ENCODE measurements around the gene CEP85L. TPM values are rescaled to one million over a fixed set of nuclear protein-coding genes. Genes with fewer than 3 reads are reported as not detected.

CEP85L gene
- total RNA-seq, 1 donor from 2014 or later, result 16.8 TPM

- no peak for TF ChIP-seq CTCF (conservative IDR thresholded peaks at IDR 0.05)
- DNase-seq (ENCODE audit: low read depth, low spot score), result no peak
- Mint-ChIP-seq H3K4me3 (no peak overlapping the region), H3K9me3 (peaks cover 9% of the 10 kb centered on the region), H3K27ac (ENCODE audit: unreplicated experiment) (no peak overlapping the region), H3K4me1 (peaks cover 5% of the 10 kb centered on the region), H3K36me3 (ENCODE audit: low read depth) (peaks cover 28% of the 10 kb centered on the region), H3K27me3 (ENCODE audit: low read depth) (no peaks in the 10 kb centered on the region)
Observed at GRCh38 chr6:118630923-118631322, 20.5 kb downstream of the CEP85L start.

GRCh38 chr6:118630067-118630466, 21.3 kb downstream of the CEP85L start:
- H3K27ac Mint-ChIP-seq (ENCODE audit: unreplicated experiment), result no peak overlapping the region

GRCh38 chr6:118627724-118628123, 23.7 kb downstream of the CEP85L start:
- TF ChIP-seq CTCF (conservative IDR thresholded peaks at IDR 0.05), result no peak
- H3K9me3 Mint-ChIP-seq, result peaks cover 16% of the 10 kb centered on the region
- H3K4me3 Mint-ChIP-seq, result no peak overlapping the region
- no peak for DNase-seq (ENCODE audit: low read depth, low spot score)
- H3K27me3 Mint-ChIP-seq (ENCODE audit: low read depth), result no peaks in the 10 kb centered on the region
- no peak overlapping the region for H3K27ac Mint-ChIP-seq (ENCODE audit: unreplicated experiment)
- H3K4me1 Mint-ChIP-seq, result no peaks in the 10 kb centered on the region
- H3K36me3 Mint-ChIP-seq (ENCODE audit: low read depth), result peaks cover 40% of the 10 kb centered on the region

More at GRCh38 chr6:118630067-118630466, 21.3 kb downstream of the CEP85L start:
- Mint-ChIP-seq H3K9me3 (peaks cover 10% of the 10 kb centered on the region), H3K4me3 (no peak overlapping the region), H3K4me1 (peaks cover 5% of the 10 kb centered on the region), H3K27me3 (ENCODE audit: low read depth) (no peaks in the 10 kb centered on the region), H3K36me3 (ENCODE audit: low read depth) (peaks cover 29% of the 10 kb centered on the region)
- TF ChIP-seq CTCF (conservative IDR thresholded peaks at IDR 0.05), result no peak
- no peak for DNase-seq (ENCODE audit: low read depth, low spot score)

- no peak for DNase-seq (ENCODE audit: low read depth, low spot score)
- Mint-ChIP-seq H3K27ac (ENCODE audit: unreplicated experiment) (no peak overlapping the region), H3K27me3 (ENCODE audit: low read depth) (no peaks in the 10 kb centered on the region), H3K4me3 (no peak overlapping the region), H3K4me1 (no peaks in the 10 kb centered on the region), H3K9me3 (peaks cover 15% of the 10 kb centered on the region), H3K36me3 (ENCODE audit: low read depth) (peaks cover 42% of the 10 kb centered on the region)
- no peak for TF ChIP-seq CTCF (conservative IDR thresholded peaks at IDR 0.05)
Observed at GRCh38 chr6:118625833-118626232, 25.6 kb downstream of the CEP85L start.

- H3K4me1 Mint-ChIP-seq, result peaks cover 6% of the 10 kb centered on the region
- no peak overlapping the region for H3K4me3 Mint-ChIP-seq
- no peak for TF ChIP-seq CTCF (conservative IDR thresholded peaks at IDR 0.05)
- H3K36me3 Mint-ChIP-seq (ENCODE audit: low read depth), result peaks cover 37% of the 10 kb centered on the region
- no peaks in the 10 kb centered on the region for H3K27me3 Mint-ChIP-seq (ENCODE audit: low read depth)
- DNase-seq (ENCODE audit: low read depth, low spot score), result no peak
- peaks cover 21% of the 10 kb centered on the region for H3K9me3 Mint-ChIP-seq
- no peak overlapping the region for H3K27ac Mint-ChIP-seq (ENCODE audit: unreplicated experiment)
Observed at GRCh38 chr6:118621799-118622470, 29.5 kb downstream of the CEP85L start.
